Cardiac fibroblast (primary cell): Measurements from ENCODE around the gene SPTBN4.
"Not testable (repeated sequence)": the region's sequence is repeated elsewhere in the genome, so short reads cannot be mapped to it uniquely, and the experiment has no call there.

Source experiments
- DNase-seq, 2 donors: peaks; one replicate each; pipeline versions ENCODE4 v3.0.0 to v3.0.0-alpha.2; 2010; ENCODE audit warnings: low read depth in 2 of 2
- H3K4me3 ChIP-seq, 2 donors: replicated peaks in 1 of 2; 1 replicate in 1 of 2; 2 replicates in 1 of 2; pipeline ENCODE4 v1.5.1; 2011; ENCODE audit warnings: low read depth in 2 of 2, low read length in 2 of 2, mild to moderate bottlenecking in 2 of 2, moderate library complexity in 1 of 2
- CTCF ChIP-seq: IDR thresholded peaks from one replicate; pipeline ENCODE4 v1.5.1; 2011; ENCODE audit warnings: low read depth, mild to moderate bottlenecking, low read length, inconsistent platforms

SPTBN4 gene

GRCh38 chr19:40474737-40475136 lies 7.9 kb downstream of the SPTBN4 start:
- DNase-seq, result no peak
- H3K4me3 ChIP-seq, result no peak overlapping the region
- no peak for TF ChIP-seq CTCF

- not testable (repeated sequence) for H3K4me3 ChIP-seq
- DNase-seq, result peak in 1 of 2 donors; percentile 21
Observed at GRCh38 chr19:40475878-40476644, 9.3 kb downstream of the SPTBN4 start.

- DNase-seq, result no peak
- no peak for TF ChIP-seq CTCF
- no peak overlapping the region for H3K4me3 ChIP-seq
Observed at GRCh38 chr19:40486017-40486416, 19.2 kb downstream of the SPTBN4 start.

GRCh38 chr19:40489882-40490230 lies 23.1 kb downstream of the SPTBN4 start:
- no peak overlapping the region for H3K4me3 ChIP-seq
- no peak for DNase-seq
- TF ChIP-seq CTCF, result no peak

- no peak for DNase-seq
- H3K4me3 ChIP-seq, result no peak overlapping the region
- TF ChIP-seq CTCF, result no peak
Observed at GRCh38 chr19:40492274-40492673, 25.5 kb downstream of the SPTBN4 start.

GRCh38 chr19:40493778-40494177 lies 27.0 kb downstream of the SPTBN4 start:
- no peak for DNase-seq
- H3K4me3 ChIP-seq, result no peak overlapping the region
- TF ChIP-seq CTCF, result no peak

GRCh38 chr19:40494191-40494838 lies 27.5 kb downstream of the SPTBN4 start:
- no peak for TF ChIP-seq CTCF
- no peak overlapping the region for H3K4me3 ChIP-seq
- DNase-seq, result no peak
